NCI-H526 treated with DMSO at 0.1 percent for 48 hours (cell line): ENCODE results near the gene PROZ.

Experiments
- DNase-seq: peaks from one replicate; lab custom pipeline; 2025; lab: John Stamatoyannopoulos, UW

PROZ gene

DNA sequence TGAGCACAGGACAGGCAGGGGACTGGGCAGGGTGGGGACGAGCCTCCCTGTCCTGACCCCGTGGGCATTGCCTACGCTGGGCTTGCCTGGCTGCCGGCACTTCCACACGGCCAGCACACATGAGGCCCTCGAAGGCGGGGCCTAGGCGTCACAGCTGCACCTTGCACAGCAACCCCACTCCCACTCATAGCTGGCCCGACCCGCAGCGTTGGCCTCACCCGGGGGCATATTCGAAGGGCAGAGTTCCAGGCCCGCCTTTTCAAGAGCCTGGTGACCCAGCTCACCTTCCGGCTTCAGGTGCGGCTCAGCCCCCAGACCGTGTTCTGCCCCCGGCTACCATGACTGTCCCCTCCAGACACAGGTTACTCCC, 16.9 kb upstream of the PROZ start:
- DNase-seq, result no peak

DNA sequence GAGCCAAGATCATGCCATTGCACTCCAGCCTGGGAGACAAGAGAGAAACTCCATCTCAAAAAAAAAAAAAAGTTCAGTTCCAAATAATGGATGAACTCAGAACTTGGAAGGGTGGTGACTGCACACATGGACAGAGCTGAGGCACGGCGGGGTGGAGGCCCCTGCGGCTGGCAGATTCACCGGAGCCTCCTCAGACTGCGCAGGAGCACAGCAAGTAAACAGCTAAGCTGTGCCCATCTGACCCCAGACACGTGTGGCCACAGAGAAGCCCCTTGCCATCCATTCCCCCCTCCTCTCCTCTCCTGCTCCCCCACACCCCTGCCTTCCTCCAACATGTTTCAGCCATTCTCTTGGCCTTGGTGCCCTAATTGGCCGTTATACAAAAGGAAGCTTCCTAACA, 15.6 kb upstream of the PROZ start:
- DNase-seq, result no peak

DNA sequence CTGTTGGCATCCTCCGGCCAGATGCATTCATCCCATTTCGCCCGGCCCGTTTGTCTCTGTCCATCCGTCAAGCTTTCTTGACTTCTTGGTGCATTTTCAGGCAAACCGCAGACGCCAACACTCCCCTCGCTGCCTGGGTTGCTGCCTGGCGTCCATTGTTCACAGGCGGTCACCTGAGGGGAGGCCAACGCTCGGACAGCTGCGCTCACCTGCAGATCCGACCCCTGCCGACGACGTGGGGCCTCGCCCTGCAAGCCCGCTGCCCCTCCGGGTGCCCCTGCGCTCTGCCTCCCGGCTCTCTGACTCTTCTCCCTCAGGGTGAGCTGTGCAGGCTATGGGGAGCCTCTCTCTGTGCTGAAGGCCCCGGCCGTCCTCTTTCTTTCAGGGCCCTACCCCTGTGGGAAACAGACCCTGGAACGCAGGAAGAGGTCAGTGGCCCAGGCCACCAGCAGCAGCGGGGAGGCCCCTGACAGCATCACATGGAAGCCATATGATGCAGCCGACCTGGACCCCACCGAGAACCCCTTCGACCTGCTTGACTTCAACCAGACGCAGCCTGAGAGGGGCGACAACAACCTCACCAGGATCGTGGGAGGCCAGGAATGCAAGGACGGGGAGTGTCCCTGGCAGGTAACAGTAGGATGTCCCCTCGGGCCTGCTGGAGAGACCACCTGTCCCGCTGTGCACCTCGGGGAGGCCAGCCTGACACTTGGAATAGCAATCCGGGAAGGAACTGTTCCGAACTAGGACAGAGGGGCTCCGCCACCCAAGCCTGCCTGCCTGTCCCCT, 14.8 kb upstream of the PROZ start:
- DNase-seq, result no peak

DNA sequence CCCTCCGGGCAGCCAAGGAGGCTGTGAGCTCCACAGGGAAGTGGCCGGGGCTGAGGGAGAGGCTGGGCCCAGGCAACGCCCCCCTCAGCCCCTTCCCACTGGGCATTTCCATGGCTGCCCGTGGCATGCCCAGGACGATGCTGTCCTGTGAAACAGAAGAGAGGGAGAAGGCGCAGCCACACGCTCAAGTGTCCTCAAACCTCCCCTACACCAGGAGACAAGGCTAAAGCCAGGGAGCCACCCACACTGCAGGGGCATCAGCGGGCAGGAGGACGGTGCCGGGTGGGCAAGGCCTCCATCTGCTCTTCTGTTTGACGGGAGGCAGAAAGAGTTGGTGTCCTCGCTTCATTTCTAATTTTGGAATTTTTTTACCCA, 14.2 kb upstream of the PROZ start:
- DNase-seq, result no peak

DNA sequence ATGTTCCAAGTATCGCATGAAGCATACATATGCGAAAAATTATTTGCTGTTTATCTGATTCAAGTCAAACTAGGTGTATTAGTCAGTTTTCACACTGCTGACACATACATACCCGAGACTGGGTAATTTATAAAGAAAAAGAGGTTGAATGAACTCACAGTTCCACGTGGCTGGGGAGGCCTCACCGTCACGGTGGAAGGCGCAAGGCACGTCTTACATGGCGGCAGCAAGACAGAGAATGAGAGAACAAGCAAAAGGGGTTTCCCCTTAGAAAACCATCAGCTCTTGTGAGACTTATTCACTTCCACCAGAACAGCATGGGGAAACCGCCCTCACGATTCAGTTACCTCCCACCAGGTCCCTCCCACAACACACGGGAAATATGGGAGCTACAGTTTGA, 13.0 kb upstream of the PROZ start:
- no peak for DNase-seq

DNA sequence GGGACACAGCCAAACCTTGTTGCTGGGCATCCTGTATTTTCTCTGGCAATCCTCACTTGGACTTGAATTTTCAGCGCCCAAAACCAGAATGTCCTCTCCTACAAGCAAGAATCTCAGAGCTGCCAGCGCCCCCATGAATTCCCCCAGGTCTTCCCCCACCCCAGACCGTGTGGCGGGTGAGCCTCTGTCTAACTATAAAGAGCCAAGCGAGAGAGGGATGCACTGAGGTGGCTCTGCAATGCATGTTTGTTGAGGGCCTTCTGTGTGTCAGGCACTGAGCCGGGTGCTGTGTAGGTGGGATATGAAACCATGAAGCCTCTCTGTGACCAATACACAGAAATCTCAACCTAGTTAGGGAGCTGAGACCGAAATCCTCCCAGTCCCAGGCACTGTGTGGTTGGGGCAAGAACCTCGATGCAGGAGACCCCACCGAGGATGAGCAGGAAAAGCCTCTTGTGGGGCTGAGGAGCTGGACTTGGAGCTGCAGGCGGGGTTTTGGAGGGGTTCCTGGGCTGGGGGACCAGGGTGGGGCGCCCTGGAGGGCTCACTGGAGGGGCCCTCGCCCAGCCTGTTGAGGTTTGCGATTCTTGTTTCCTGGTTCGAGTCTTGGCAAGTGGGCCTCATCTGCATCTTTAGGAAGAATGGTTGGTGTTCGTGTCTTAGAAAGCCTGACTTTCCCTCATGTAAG, 12.4 kb upstream of the PROZ start:
- DNase-seq, result no peak

DNA sequence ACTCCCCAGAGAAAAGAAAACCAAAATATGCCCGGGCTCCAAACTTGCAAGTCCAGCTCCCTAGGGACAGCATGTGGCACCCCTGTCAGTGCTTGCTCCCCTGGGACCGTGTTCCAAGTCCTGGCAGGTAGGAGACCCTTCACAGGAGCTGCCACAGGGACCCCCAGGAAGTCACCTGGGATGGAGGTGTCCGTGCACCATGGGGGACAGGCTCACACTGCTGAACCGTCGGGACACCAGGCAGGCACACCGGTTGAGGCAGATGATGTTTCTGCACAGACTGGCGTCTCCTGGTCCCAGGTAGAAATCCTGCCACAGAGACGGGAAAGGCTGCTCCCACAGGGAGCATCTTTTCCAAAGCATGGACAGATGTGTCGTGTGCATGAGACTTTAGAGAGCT, 11.7 kb upstream of the PROZ start:
- no peak for DNase-seq

DNA sequence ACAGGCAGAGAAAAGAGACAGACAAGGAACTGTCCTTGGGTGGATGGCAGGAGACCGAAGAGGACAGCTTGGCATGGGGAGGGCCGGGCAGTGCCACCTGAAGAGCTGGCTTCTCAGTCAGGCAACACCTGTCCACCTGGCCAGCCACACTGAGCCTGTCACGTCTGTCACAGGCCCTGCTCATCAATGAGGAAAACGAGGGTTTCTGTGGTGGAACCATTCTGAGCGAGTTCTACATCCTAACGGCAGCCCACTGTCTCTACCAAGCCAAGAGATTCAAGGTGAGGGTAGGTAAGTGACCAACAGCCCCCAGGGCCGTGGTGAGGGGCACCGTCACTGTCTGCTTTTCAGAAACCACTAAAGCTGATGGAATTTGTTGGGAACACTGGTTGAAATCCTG, 11.2 kb upstream of the PROZ start:
- DNase-seq, result no peak

DNA sequence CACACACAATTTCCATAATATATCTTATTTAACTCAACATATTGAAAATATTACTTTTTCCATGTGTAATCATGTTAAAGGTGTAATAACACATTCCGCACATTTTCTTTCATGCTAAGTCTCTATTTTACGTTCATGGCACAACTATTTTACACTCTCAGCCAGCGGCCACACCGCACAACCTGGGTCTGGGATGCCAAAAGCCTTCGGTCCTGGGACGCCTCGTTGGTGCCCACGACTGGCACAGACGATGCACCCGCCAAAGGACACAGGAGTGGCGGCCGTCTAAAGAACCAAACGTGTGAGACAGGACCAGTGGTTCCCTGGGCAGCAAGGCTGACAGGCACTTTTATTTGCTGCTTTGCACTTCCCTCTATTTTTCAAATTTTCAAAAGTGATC, 10.0 kb upstream of the PROZ start:
- DNase-seq, result no peak

DNA sequence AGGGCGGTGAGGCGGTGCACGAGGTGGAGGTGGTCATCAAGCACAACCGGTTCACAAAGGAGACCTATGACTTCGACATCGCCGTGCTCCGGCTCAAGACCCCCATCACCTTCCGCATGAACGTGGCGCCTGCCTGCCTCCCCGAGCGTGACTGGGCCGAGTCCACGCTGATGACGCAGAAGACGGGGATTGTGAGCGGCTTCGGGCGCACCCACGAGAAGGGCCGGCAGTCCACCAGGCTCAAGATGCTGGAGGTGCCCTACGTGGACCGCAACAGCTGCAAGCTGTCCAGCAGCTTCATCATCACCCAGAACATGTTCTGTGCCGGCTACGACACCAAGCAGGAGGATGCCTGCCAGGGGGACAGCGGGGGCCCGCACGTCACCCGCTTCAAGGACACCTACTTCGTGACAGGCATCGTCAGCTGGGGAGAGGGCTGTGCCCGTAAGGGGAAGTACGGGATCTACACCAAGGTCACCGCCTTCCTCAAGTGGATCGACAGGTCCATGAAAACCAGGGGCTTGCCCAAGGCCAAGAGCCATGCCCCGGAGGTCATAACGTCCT, 9.4 kb upstream of the PROZ start:
- DNase-seq, result no peak

DNA sequence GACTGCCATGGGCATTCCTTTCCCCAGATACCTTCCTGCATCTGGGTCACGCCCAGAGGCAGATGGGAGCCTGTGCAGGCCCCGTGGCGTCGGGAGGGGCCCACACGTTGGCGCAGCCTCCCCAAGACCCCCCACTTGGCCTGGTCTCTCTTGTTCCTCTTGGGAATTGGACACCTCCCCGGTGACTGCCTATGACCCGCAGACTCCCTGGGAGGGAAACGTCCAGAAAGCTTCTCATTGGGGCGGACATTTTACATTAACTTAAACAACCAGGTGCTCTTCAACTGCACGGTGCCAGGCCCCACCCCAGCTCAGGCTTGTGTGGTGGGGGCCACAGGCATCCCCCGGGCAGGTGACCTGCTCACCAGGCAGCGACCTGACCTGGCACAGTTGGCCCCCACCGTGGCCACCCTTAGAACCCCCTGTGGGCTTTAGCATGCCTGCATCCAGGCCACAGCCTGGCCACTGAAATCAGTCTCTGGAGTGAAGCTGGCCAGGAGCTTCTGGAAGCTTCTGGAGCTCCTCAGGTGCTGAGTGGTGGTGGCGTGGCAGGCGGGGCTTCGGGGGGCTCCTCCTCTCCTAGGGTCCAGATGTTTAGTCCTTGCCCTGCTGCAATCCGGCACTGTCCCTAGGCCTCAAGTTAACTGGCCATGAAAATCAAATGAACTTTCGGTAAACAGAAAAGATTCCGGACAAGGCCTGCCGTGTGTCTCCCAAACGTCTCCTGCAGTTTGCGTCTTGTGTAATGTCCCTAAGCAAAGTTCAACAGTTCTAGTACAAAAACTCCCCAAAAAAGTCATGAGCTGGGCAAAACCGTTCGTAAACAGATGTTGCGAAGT, 8.5 kb upstream of the PROZ start:
- no peak for DNase-seq

DNA sequence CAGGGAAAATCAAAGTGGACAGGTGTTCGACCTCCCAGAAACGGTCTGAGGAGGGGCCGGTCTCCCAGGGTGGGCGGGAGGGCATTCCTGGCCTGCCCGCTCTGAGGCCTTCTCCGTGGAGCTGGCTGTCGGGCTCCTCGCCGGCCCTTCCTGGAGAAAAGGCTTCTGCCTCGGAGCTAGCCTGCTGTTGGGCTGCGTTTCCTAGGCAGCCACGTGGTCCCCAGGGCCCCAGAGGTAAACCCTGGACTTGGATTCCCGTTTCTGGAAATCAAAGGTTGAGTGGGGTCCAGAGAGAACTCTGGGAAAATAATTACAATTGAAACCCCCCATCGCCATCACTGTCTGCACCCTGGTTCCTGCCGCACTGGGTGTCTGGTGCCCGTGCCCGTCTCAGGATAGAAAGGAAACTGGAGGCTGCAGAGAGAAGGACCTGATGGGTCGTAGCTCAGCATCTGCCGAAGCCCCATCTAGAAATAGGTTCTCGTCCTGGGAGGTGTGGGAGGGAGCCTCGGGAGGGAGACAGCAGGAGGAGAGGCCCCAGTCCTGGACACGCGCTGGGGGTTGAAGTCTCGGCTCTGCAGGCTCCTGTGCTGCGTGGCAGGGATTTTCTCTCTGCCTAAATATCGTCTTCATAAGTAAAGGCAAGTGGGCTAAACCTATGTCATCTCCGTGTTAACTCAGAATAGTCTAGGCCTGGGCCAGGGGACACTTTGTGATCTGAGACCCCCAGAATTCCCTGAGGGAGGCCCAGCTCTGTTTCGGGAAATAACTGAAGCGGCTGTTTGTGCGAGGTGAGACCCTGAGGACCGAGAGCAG, 7.7 kb upstream of the PROZ start:
- DNase-seq, result no peak

DNA sequence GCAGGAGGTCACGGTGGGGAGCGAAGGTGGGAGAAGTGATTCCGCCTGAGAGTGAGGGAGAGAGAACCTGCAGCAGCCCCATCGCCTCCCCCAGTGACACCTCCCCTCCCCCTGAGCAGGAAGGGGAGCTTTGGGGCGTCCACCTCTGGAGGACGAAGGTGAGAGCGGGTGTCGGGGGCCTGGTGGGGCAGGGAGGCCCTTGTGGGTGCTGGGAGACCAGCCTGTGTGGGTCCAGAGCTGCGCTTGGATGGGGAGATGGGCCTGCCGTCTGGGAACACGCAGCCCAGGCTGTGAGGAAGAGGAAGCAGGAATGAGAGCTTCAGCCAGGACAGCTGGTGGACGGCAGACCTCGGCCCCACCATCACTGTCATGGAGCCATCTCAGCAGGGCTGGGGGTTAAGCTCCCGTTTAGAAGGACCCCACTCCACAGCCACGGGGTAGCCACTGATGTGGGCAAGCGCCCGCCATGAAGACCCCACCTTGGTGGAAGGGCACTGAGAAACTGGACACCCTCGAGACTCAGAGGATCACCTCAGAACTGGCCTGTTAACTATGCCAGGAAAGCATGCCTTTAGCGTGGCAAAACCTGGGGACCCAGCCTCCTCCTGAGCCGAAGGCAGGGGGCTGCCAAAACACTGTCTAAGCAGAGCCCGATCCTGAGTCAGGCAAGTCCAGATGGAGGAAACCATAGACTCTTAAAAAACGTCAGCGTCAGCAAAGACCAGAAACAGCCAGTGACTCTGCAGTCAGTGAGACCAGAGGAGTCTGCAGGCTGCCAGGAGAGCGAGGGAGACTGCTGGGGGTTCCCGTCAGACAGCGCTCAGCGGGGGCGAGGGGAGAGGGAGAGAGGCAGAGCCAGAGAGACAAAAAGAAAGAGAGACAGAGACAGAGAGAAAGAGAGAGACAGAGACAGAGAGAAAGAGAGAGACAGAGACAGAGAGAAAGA, 6.4 kb upstream of the PROZ start:
- DNase-seq, result no peak

DNA sequence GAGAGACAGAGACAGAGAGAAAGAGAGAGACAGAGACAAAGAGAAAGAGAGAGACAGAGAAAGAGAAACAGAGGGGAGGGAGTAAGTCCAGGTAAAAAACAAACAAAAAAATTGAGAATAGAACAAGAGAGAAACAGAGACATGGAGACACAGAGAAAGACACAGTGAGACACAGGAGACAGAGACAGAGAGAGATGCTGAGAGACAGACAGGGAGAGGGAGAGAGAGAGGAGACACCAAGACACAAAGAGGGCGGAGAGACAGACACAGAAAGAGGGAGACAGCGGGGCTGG, 5.8 kb upstream of the PROZ start:
- DNase-seq, result no peak

DNA sequence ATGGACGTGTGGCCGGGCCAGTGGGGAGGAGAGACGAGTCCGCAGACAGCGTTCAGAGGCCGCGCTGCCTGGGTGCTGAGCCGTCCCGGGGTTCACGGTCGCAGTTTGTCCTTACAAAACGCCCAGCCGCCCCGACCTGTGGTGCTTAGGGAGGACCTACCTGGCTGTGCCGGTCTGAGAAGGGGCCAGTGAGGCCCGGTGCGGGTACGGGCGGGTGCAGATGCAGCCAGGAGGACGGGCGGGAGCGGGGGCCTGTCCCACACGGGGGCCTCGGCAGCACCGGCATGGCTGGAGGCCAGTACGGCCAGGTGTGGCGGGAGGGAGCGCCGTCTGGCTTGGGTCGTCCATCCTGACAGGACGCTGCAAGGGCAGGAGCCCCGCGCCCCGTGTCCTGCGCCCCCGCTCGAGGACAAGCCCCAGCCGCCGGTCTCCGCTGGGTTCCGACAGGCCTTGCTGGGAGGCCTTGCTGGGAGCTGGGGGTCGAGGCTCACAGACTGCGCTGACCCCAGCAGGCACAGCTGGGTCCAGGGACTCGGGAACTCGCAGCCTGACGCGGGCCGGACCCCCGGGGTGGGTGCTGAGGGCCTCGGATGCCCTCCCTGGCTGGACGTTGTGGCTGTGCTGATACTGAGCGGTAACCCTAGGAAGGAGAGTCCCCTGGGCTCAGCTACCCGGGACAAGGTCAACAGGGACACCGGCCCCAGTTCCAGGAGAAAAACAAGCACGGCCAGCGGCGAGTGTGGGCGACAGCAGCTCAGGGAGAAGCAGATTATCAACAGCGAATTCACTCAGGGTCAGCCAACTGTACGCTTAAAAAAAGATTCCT, 5.3 kb upstream of the PROZ start:
- peak; percentile 83 for DNase-seq

DNA sequence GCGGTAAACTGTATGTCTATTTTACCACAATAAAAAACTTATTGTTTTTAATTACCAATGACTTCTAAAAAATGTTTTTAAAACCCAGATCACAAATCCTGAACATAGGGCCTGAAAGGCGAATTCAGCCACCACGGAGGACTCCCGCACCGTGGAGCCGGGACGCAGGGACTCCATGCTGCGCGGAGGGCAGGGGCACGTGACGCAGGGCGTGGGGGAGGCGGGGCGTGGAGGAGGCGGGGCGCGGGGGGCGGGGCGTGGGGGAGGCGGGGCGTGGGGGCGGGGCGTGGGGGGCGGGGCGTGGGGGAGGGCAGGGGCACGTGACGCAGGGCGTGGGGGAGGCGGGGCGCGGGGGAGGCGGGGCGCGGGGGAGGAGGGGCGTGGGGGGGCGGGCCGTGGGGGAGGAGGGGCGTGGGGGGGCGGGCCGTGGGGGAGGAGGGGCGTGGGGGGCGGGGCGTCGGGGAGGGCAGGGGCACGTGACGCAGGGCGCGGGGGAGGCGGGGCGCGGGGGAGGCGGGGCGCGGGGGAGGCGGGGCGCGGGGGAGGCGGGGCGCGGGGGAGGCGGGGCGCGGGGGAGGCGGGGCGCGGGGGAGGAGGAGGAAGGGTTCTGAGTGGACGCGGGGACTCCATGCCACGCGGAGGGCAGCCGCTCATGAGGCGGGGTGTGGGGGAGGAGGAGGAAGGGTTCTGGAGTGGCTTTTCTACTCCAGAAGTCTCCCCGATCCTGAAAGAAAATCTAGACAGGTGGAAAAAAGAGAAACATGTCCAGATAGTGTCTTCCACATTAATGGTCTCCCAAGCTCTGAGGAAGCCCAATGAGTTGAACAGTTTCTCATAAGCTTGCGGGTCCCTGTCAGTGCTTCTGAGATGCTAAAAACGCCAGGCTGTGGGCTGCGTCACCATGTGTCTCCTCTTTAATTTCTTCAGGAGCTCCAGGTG, 4.4 kb upstream of the PROZ start:
- DNase-seq, result peak; percentile 83

DNA sequence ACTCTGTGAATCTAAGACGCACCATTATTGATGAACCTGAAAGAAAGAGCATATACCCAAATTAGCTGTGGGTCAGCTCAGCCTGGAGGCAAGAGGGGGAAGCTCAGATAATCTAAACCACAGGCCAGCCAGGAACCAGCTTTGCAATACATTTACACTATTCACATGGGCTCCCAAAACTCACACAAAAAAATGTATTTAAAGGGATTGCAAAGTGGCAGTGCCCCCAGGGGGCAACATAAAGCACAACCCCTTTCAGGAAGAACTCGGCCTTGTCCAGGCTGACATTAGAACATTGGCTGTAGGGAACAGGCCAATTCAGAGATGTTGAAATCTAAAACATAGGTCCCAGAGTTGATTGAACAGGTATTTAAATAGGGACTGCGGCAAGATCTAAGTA, 3.2 kb upstream of the PROZ start:
- DNase-seq, result no peak

DNA sequence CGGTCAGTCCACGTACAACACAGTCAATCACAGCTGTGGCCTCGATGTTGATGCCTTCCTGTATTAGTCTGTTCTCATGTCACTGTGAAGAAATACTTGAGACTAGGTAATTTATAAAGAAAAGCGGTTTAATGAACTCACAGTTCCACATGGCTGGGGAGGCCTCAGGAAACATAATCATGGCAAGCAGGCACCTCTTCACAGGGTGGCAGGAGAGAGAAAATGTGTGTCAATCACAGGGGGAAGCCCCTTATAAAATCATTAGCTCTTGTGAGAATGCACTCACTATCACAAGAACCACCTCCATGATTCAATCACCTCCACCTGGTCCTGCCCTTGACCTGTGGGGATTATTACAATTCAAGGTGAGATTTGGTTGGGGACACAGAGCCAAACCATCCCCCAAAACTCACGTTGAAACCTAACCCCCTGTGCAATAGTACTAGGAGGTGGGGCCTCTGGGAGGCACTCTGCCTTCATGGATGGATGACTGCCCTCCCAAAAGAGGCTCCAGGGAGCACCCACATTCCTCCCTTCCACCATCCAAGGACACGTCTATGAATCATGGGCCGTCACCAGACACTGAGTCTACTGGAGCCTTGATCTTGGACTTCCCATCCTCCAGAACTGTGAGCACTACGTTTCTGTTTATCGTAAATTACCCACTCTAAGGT, 2.3 kb upstream of the PROZ start:
- no peak for DNase-seq
